Peyer's patch (tissue), 4 donors: Measurements from ENCODE around the gene FMNL2. TPM values are rescaled to one million over a fixed set of nuclear protein-coding genes. Genes with fewer than 3 reads are reported as not detected.

ENCODE experiments used
- DNase-seq, 3 donors: peaks; one replicate each; pipeline ENCODE4 v3.0.0-alpha.2; 2017 to 2019
- H3K27ac ChIP-seq, 4 donors: fragments of 200-600 bp; sonication (generic); one replicate each; pipeline ENCODE4 v1.5.1; 2016 to 2019
- H3K27me3 ChIP-seq, 2 donors: fragments of 200-600 bp; sonication (generic); one replicate each; pipeline ENCODE4 v1.5.1; 2019
- H3K36me3 ChIP-seq, 3 donors: fragments of 200-600 bp; sonication (generic); one replicate each; pipeline ENCODE4 v1.5.1; 2016 to 2019
- H3K4me1 ChIP-seq, 4 donors: fragments of 200-600 bp; sonication (generic); one replicate each; pipeline ENCODE4 v1.5.1; 2016 to 2019
- H3K4me3 ChIP-seq, 4 donors: fragments of 200-600 bp; sonication (generic); 1 replicate in 3 of 4; 2 replicates in 1 of 4; pipeline ENCODE4 v1.5.1; 2016 to 2019; ENCODE audit warnings: mild to moderate bottlenecking in 1 of 4
- H3K9me3 ChIP-seq, 4 donors: fragments of 200-600 bp; sonication (generic); one replicate each; pipeline ENCODE4 v1.5.1; 2016 to 2019; ENCODE audit warnings: mild to moderate bottlenecking in 1 of 4
- POLR2A ChIP-seq, 2 donors: fragments of 450-650 bp; IDR thresholded peaks; one replicate each; pipeline ENCODE4 v1.5.1; 2017; ENCODE audit warnings: antibody characterized with exemption in 2 of 2, mild to moderate bottlenecking in 2 of 2, moderate library complexity in 2 of 2
- total RNA-seq, 4 donors: library from RNA; depleted of rRNA; stranded (reverse); fragments of >200 nt; gene quantifications; one replicate each; pipeline ENCODE4 v1.1.0, GENCODE V29; 2016
- TF ChIP-seq, protein P1 (sequence below), 6 experiments: fragments of 450-650 bp in 4 of 6; fragments of 200-600 bp in 2 of 6; sonication (generic) in 1 of 6; IDR thresholded peaks; one replicate each; pipeline ENCODE4 v1.5.1; 2017 to 2019; ENCODE audit warnings: antibody characterized with exemption in 6 of 6, mild to moderate bottlenecking in 3 of 6, moderate library complexity in 1 of 6

The FMNL2 gene
- total RNA-seq, 4 donors from 2014 or later, result 7.5 to 52.0 (median 17.1) TPM

DNA sequence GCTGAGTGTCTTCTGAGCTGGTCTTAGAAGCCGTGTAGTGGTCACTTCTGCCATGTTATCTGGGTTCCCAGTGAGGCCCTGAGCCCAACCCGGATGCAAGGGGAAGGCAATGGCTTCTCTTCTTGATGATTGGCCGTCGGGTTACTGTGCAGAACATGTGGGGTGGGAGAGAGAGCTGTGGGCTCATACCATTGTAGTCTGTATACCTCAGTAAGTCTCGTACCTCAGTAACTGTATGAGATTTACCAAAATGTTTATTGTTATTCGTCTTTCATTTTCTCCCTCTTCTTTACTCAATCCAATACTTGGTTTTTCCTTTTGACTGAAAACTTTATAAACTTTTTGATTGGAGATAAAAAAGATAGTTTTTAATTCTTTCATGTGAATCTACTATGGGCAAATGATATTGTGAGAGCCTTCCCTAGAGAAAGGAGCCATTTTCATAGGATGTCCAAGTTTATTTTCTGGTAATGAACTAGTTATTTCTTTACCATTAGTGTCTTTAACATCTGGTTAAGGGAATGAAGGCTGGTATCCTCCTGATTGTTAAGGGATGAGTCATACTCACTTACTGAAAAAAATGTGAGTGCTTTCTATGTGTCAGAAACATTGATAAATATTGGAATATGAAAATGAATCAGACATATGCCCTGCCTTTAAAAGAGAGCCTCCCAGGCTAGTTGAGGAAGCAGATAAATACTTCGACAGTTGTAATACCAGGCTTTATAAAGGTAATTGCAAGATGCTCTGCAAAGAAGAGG is 252.4 kb downstream of the FMNL2 start:
- Histone ChIP-seq H3K27ac (no peak overlapping the region), H3K27me3 (no peaks in the 10 kb centered on the region), H3K36me3 (no peaks in the 10 kb centered on the region), H3K4me3 (no peak overlapping the region), H3K9me3 (no peaks in the 10 kb centered on the region), H3K4me1 (no peaks in the 10 kb centered on the region)
- DNase-seq, result no peak
- TF ChIP-seq, protein P1, sequence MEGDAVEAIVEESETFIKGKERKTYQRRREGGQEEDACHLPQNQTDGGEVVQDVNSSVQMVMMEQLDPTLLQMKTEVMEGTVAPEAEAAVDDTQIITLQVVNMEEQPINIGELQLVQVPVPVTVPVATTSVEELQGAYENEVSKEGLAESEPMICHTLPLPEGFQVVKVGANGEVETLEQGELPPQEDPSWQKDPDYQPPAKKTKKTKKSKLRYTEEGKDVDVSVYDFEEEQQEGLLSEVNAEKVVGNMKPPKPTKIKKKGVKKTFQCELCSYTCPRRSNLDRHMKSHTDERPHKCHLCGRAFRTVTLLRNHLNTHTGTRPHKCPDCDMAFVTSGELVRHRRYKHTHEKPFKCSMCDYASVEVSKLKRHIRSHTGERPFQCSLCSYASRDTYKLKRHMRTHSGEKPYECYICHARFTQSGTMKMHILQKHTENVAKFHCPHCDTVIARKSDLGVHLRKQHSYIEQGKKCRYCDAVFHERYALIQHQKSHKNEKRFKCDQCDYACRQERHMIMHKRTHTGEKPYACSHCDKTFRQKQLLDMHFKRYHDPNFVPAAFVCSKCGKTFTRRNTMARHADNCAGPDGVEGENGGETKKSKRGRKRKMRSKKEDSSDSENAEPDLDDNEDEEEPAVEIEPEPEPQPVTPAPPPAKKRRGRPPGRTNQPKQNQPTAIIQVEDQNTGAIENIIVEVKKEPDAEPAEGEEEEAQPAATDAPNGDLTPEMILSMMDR (IDR thresholded peaks at IDR 0.05), result no peak
- TF ChIP-seq POLR2A (IDR thresholded peaks at IDR 0.05), result no peak

DNA sequence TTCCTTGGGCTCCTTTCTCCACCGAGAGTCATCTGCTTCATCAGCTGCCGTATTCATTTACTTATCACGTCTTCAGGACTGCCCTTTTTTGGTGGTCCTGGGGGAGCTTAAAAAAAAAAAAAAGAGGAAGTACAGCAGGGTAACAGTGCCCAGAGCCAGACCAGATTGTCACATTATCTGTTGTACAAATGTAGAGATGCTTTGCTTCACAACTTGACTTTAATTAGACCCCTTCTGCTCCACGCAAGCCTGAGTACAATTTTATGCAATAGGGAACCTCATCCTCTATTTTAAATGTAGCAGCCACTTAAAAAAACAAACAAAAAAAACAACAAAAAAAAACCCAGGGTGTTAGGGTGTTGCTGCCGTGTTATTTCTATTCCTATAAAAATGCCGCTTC is 254.0 kb downstream of the FMNL2 start:
- no peak for DNase-seq
- H3K27me3 ChIP-seq, result no peaks in the 10 kb centered on the region
- no peaks in the 10 kb centered on the region for H3K4me1 ChIP-seq
- H3K4me3 ChIP-seq, result no peak overlapping the region
- no peaks in the 10 kb centered on the region for H3K9me3 ChIP-seq
- H3K36me3 ChIP-seq, result no peaks in the 10 kb centered on the region
- TF ChIP-seq, protein P1 (IDR thresholded peaks at IDR 0.05), result no peak
- TF ChIP-seq POLR2A (IDR thresholded peaks at IDR 0.05), result no peak
- H3K27ac ChIP-seq, result no peak overlapping the region

DNA sequence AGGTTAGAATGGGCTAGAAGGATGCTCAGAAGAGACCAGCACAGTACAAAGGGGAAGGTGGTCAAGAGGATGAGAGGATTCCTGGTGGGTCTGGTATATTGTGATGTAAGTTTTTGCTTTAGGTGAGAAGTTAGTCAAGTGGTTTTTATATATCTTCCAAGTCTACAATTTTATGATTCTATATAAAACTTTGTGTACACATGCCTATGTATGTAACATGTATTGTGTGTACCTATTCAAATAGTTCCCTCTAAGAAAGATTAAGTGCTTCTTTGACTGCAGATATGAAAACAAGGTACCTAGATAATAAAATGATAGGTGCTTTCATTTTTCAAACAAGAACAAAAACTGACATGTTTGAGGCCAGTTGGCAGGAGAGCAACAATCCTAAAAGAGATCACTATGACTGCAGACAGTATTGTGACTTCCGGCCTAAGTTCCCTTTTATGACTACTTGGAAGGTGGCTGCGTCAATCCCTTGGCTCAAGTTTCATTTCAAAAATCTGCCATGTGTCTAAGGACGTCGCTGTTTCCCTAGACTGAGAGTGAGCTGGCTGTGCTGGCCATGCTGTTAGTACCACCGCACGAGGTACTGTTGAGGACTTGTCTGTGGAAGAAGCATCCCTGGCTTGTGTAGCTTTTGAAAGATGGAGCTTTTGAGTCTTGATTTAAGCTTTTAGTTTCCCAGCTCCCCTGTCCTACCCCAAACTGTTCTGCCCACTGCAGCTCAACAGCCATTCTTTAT is 259.2 kb downstream of the FMNL2 start:
- Histone ChIP-seq H3K4me3 (no peak overlapping the region), H3K27me3 (no peaks in the 10 kb centered on the region), H3K9me3 (no peaks in the 10 kb centered on the region), H3K4me1 (no peaks in the 10 kb centered on the region), H3K27ac (peak overlapping the region in 1 of 4 donors; percentile 8), H3K36me3 (no peaks in the 10 kb centered on the region)
- DNase-seq, result peak in 1 of 3 donors; percentile 52
- TF ChIP-seq POLR2A (IDR thresholded peaks at IDR 0.05), result no peak
- TF ChIP-seq, protein P1 (IDR thresholded peaks at IDR 0.05), result peak in 1 of 6 experiments; percentile 6

DNA sequence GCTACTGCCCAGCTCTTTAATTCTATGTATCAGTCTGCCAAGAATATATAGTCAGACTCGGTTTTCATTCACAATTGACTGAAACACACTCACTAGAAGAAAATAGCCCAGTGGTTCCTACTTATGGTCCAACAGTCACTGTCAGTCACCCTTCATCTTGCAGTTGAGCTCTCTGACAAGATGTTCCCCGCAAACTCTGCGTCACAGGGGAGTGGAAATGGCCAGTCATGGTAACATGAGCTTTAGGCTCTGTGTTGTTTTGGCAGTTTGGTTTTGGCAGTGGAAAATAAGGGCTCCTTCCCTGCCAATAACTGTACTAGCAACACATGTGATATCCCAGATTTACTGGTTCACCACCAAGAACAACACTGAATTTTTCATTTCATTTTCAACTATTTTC is 259.8 kb downstream of the FMNL2 start:
- no peaks in the 10 kb centered on the region for H3K36me3 ChIP-seq
- no peaks in the 10 kb centered on the region for H3K27me3 ChIP-seq
- TF ChIP-seq, protein P1 (IDR thresholded peaks at IDR 0.05), result no peak
- no peak for TF ChIP-seq POLR2A (IDR thresholded peaks at IDR 0.05)
- no peaks in the 10 kb centered on the region for H3K4me1 ChIP-seq
- H3K9me3 ChIP-seq, result no peaks in the 10 kb centered on the region
- H3K4me3 ChIP-seq, result no peak overlapping the region
- DNase-seq, result no peak
- no peak overlapping the region for H3K27ac ChIP-seq

DNA sequence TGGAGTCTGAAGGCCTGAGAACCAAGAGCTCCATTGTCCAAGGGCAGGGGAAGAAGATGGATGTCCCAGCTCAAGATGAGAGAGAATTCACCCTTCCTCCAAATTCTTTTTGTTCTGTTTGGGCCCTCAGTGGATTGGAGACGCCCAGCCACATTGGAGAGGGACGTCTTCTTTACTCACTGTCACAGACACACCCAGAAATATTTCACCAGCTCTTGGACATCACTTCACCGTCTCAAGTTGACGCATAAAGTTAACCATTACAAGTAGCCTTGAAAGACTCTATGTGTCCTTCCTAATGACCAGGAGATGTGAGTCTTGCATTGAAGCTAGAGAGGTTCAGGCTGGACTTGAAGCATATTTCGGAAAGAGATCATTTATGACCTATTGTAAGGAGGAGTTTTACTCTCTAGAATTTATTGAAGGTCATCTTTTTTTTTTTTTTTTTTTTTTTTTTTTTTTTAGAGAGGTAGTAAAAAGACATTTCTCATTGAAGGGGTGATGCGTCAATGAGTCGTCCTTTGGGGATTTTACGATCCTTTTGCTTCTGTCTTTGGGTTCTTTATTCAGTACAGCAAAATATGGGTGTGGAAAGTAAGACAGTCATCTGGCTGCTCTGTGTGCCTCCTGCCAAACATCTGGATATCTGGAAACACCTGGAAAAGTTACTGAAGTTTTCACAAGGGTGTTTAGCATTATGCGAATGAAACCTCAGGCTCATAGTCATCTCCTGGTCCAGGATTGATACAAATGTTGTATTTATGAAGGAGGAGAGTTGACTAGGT is 264.2 kb downstream of the FMNL2 start:
- Histone ChIP-seq H3K36me3 (no peaks in the 10 kb centered on the region), H3K9me3 (no peaks in the 10 kb centered on the region), H3K4me1 (no peaks in the 10 kb centered on the region), H3K27ac (no peak overlapping the region), H3K4me3 (no peak overlapping the region), H3K27me3 (no peaks in the 10 kb centered on the region)
- no peak for TF ChIP-seq POLR2A (IDR thresholded peaks at IDR 0.05)
- TF ChIP-seq, protein P1 (IDR thresholded peaks at IDR 0.05), result no peak
- DNase-seq, result no peak
